HepG2 (cell line): ENCODE measurements around the gene HSPB6. TPM values are rescaled to one million over a fixed set of nuclear protein-coding genes. Genes with fewer than 3 reads are reported as not detected.
A peak's percentile ranks its signal among the peaks of the same experiment; 100 is the strongest.

Experiments used
- BORCS8-MEF2B ChIP-seq: sonication (generic); formaldehyde crosslinking; IDR thresholded peaks from 2 replicates; pipeline ENCODE4 v1.8.0; 2022; ENCODE audit warnings: mild to moderate bottlenecking, missing genetic modification reagents
- ETS1 ChIP-seq: sonication (generic); formaldehyde crosslinking; IDR thresholded peaks from 2 replicates; pipeline ENCODE4 v1.4.0; 2020; ENCODE audit warnings: missing genetic modification reagents
- GTF3A ChIP-seq: sonication (generic); formaldehyde crosslinking; conservative IDR thresholded peaks from 2 replicates; pipeline ENCODE4 v1.4.0; 2020; ENCODE audit warnings: mild to moderate bottlenecking, missing genetic modification reagents
- HDAC1 ChIP-seq: sonication (generic); formaldehyde crosslinking; IDR thresholded peaks from 2 replicates; pipeline ENCODE4 v1.5.1; 2020; ENCODE audit warnings: mild to moderate bottlenecking, missing genetic modification reagents
- HES4 ChIP-seq: sonication (generic); formaldehyde crosslinking; IDR thresholded peaks from 2 replicates; pipeline ENCODE4 v1.9.0; 2021; ENCODE audit warnings: mild to moderate bottlenecking, missing genetic modification reagents, borderline replicate concordance
- KMT2B ChIP-seq: IDR thresholded peaks from 2 replicates; pipeline ENCODE4 v1.6.1; 2016; ENCODE audit warnings: missing genetic modification reagents, missing compliant biosample characterization
- MIXL1 ChIP-seq: IDR thresholded peaks from 2 replicates; pipeline ENCODE4 v1.6.1; 2016
- NR0B2 ChIP-seq: sonication (generic); formaldehyde crosslinking; IDR thresholded peaks from 2 replicates; pipeline ENCODE4 v1.4.0; 2020; ENCODE audit warnings: mild to moderate bottlenecking, missing genetic modification reagents
- PATZ1 ChIP-seq: sonication (generic); formaldehyde crosslinking; IDR thresholded peaks from 2 replicates; pipeline ENCODE4 v1.4.0; 2020; ENCODE audit warnings: missing genetic modification reagents
- PHF5A ChIP-seq: IDR thresholded peaks from one replicate; pipeline ENCODE4 v1.6.1; 2018; ENCODE audit warnings: low read depth, missing genetic modification reagents; ENCODE audit not compliant: unreplicated experiment
- PLRG1 ChIP-seq: fragments of 450-650 bp; conservative IDR thresholded peaks from 2 replicates; pipeline ENCODE4 v1.6.1; 2016
- RARG ChIP-seq: sonication (generic); formaldehyde crosslinking; IDR thresholded peaks from 2 replicates; pipeline ENCODE4 v1.4.0; 2020; ENCODE audit warnings: low read depth, mild to moderate bottlenecking, missing genetic modification reagents
- SCMH1 ChIP-seq: sonication (generic); formaldehyde crosslinking; IDR thresholded peaks from 2 replicates; pipeline ENCODE4 v1.9.0; 2021; ENCODE audit warnings: missing genetic modification reagents, mild to moderate bottlenecking, borderline replicate concordance
- SNAI1 ChIP-seq: sonication (generic); formaldehyde crosslinking; IDR thresholded peaks from 2 replicates; pipeline ENCODE4 v1.5.0; 2020; ENCODE audit warnings: mild to moderate bottlenecking, missing genetic modification reagents, borderline replicate concordance
- SNAPC4 ChIP-seq: sonication (generic); formaldehyde crosslinking; IDR thresholded peaks from 2 replicates; pipeline ENCODE4 v1.4.0; 2020; ENCODE audit warnings: mild to moderate bottlenecking, missing genetic modification reagents
- TMF1 ChIP-seq: sonication (generic); formaldehyde crosslinking; IDR thresholded peaks from 2 replicates; pipeline ENCODE4 v1.8.1; 2022; ENCODE audit warnings: low read depth, missing genetic modification reagents
- ZMYM2 ChIP-seq: sonication (generic); formaldehyde crosslinking; IDR thresholded peaks from 2 replicates; pipeline ENCODE4 v1.8.0; 2022; ENCODE audit warnings: mild to moderate bottlenecking, missing genetic modification reagents
- ZMYM3 ChIP-seq: sonication (generic); formaldehyde crosslinking; IDR thresholded peaks from 2 replicates; pipeline ENCODE4 v1.5.1; 2020; ENCODE audit warnings: mild to moderate bottlenecking, missing genetic modification reagents
- ZNF205 ChIP-seq: IDR thresholded peaks from 2 replicates; pipeline ENCODE4 v1.6.1; 2018; ENCODE audit warnings: missing biosample characterization, missing genetic modification reagents
- ZNF747 ChIP-seq: sonication (generic); formaldehyde crosslinking; IDR thresholded peaks from 2 replicates; pipeline ENCODE4 v1.8.1; 2023; ENCODE audit warnings: missing genetic modification reagents, mild to moderate bottlenecking, borderline replicate concordance
- ZNF781 ChIP-seq: sonication (generic); formaldehyde crosslinking; IDR thresholded peaks from 2 replicates; pipeline ENCODE4 v1.5.1; 2020; ENCODE audit warnings: borderline replicate concordance, mild to moderate bottlenecking, missing genetic modification reagents; ENCODE audit errors: not compliant biosample characterization
- ZNF839 ChIP-seq: sonication (generic); formaldehyde crosslinking; IDR thresholded peaks from 2 replicates; pipeline ENCODE4 v1.4.0; 2020; ENCODE audit warnings: missing genetic modification reagents, mild to moderate bottlenecking, borderline replicate concordance
- polyA plus RNA-seq, 8 experiments: library from polyadenylated mRNA; depleted of rRNA in 3 of 8; stranded (reverse) in 7 of 8; unstranded in 1 of 8; fragments of >200 nt; fragmentation: Illumina TruSeq in 4 of 8; extraction: Trizol in 4 of 8; gene quantifications; 2 replicates each; pipeline versions ENCODE4 v1.2.1 to v1.2.3, GENCODE V29; 2011 to 2016; ENCODE audit warnings: low read depth in 4 of 8, missing spikeins in 1 of 8, mixed read lengths in 1 of 8; ENCODE audit not compliant: insufficient read depth in 1 of 8
- total RNA-seq, 5 experiments: library from RNA; depleted of rRNA; stranded (reverse); fragments of >200 nt; fragmentation: Illumina TruSeq; extraction: Trizol; gene quantifications; 2 replicates each; pipeline ENCODE4 v1.2.3, GENCODE V29; 2016; ENCODE audit warnings: low read depth in 1 of 5

HSPB6 gene
- total and polyA plus RNA-seq, 2 of the 13 experiments (the other 11 are each of a cell fraction or from before 2014, with no cell fraction given) = 0.18 TPM; not detected in 1

- no peak for TF ChIP-seq ZNF839 (CRISPR knock-in tag)
- TF ChIP-seq ZNF205 (CRISPR knock-in tag) = no peak
- TF ChIP-seq ZNF781 (CRISPR knock-in tag) = no peak
- TF ChIP-seq ZNF747 (CRISPR knock-in tag) = no peak
- TF ChIP-seq PHF5A (CRISPR knock-in tag) = no peak
- TF ChIP-seq SNAPC4 (CRISPR knock-in tag) = no peak
- TF ChIP-seq KMT2B (CRISPR knock-in tag) = no peak
- peak; percentile 85; the same call in 1 of the 2 replicates for TF ChIP-seq PATZ1 (CRISPR knock-in tag)
- TF ChIP-seq PLRG1 = no peak
- TF ChIP-seq MIXL1 = no peak
- no peak for TF ChIP-seq GTF3A (CRISPR knock-in tag)
- no peak for TF ChIP-seq ETS1 (CRISPR knock-in tag)
- no peak for TF ChIP-seq HES4 (CRISPR knock-in tag)
- no peak for TF ChIP-seq ZMYM2 (CRISPR knock-in tag)
- TF ChIP-seq HDAC1 (CRISPR knock-in tag) = peak; percentile 16; the same call in 1 of the 2 replicates
- no peak for TF ChIP-seq SCMH1 (CRISPR knock-in tag)
- no peak for TF ChIP-seq SNAI1 (CRISPR knock-in tag)
- no peak for TF ChIP-seq NR0B2 (CRISPR knock-in tag)
- no peak for TF ChIP-seq ZMYM3
- no peak for TF ChIP-seq TMF1 (CRISPR knock-in tag)
- TF ChIP-seq BORCS8-MEF2B (CRISPR knock-in tag) = no peak
- no peak for TF ChIP-seq RARG (CRISPR knock-in tag)
Measured at GRCh38 chr19:35786299-35787160, 29.7 kb upstream of the HSPB6 start (continued).
